ENCODE results near the gene KIAA1217. TPM values are rescaled to one million over a fixed set of nuclear protein-coding genes. Genes with fewer than 3 reads are reported as not detected.

KIAA1217 gene
- total RNA-seq, 1 donor from 2014 or later, result 54.3 TPM

GRCh38 chr10:24371396-24371795 is 162.5 kb downstream of the KIAA1217 start:
- no peaks in the 10 kb centered on the region for H3K27me3 ChIP-seq
- H3K36me3 ChIP-seq, result no peaks in the 10 kb centered on the region
- no peaks in the 10 kb centered on the region for H3K9me3 ChIP-seq
- intact Hi-C loops (cut with DNase I), result no loop called here
- no peaks in the 10 kb centered on the region for H3K4me1 ChIP-seq
- no peak overlapping the region for H3K4me3 ChIP-seq
- DNase-seq (ENCODE audit: extremely low spot score in 2 of 2), result no peak
- no peak overlapping the region for H3K27ac ChIP-seq
- no peak for TF ChIP-seq POLR2AphosphoS5 (IDR thresholded peaks at IDR 0.05; ENCODE audit: insufficient read depth in 1 of 2, low read depth in 1 of 2)
- TF ChIP-seq CTCF (IDR thresholded peaks at IDR 0.05), result no peak
- TF ChIP-seq POLR2A (IDR thresholded peaks at IDR 0.05), result no peak

GRCh38 chr10:24374134-24374915 is 165.4 kb downstream of the KIAA1217 start:
- Histone ChIP-seq H3K4me3 (no peak overlapping the region), H3K4me1 (no peaks in the 10 kb centered on the region), H3K9me3 (no peaks in the 10 kb centered on the region), H3K36me3 (no peaks in the 10 kb centered on the region), H3K27ac (no peak overlapping the region), H3K27me3 (no peaks in the 10 kb centered on the region)
- intact Hi-C loops (cut with DNase I), result no loop called here
- TF ChIP-seq POLR2A (IDR thresholded peaks at IDR 0.05) (no peak), POLR2AphosphoS5 (IDR thresholded peaks at IDR 0.05; ENCODE audit: insufficient read depth in 1 of 2, low read depth in 1 of 2) (no peak), CTCF (IDR thresholded peaks at IDR 0.05) (no peak)
- no peak for DNase-seq (ENCODE audit: extremely low spot score in 2 of 2)

GRCh38 chr10:24375510-24375909 is 166.6 kb downstream of the KIAA1217 start:
- Histone ChIP-seq H3K4me1 (no peaks in the 10 kb centered on the region), H3K27ac (no peak overlapping the region), H3K27me3 (no peaks in the 10 kb centered on the region), H3K4me3 (no peak overlapping the region), H3K9me3 (no peaks in the 10 kb centered on the region), H3K36me3 (no peaks in the 10 kb centered on the region)
- TF ChIP-seq POLR2A (IDR thresholded peaks at IDR 0.05), result no peak
- TF ChIP-seq CTCF (IDR thresholded peaks at IDR 0.05), result no peak
- TF ChIP-seq POLR2AphosphoS5 (IDR thresholded peaks at IDR 0.05; ENCODE audit: insufficient read depth in 1 of 2, low read depth in 1 of 2), result no peak
- intact Hi-C loops (cut with DNase I), result no loop called here
- no peak for DNase-seq (ENCODE audit: extremely low spot score in 2 of 2)

GRCh38 chr10:24376731-24377130 is 167.8 kb downstream of the KIAA1217 start:
- Histone ChIP-seq H3K27me3 (no peaks in the 10 kb centered on the region), H3K9me3 (no peaks in the 10 kb centered on the region), H3K4me1 (no peaks in the 10 kb centered on the region), H3K36me3 (no peaks in the 10 kb centered on the region), H3K27ac (no peak overlapping the region), H3K4me3 (no peak overlapping the region)
- intact Hi-C loops (cut with DNase I), result no loop called here
- DNase-seq (ENCODE audit: extremely low spot score in 2 of 2), result no peak
- TF ChIP-seq POLR2AphosphoS5 (IDR thresholded peaks at IDR 0.05; ENCODE audit: insufficient read depth in 1 of 2, low read depth in 1 of 2) (no peak), CTCF (IDR thresholded peaks at IDR 0.05) (no peak), POLR2A (IDR thresholded peaks at IDR 0.05) (no peak)
